GM12801 (cell line): ENCODE measurements around the gene CORO2B.

Experiments used
- CTCF ChIP-seq: IDR thresholded peaks from one replicate; pipeline ENCODE4 v1.5.1; 2011; ENCODE audit warnings: control low read depth; ENCODE audit not compliant: insufficient read length; ENCODE audit errors: extremely low read depth

The CORO2B gene

GRCh38 chr15:68774521-68775235 lies 195.9 kb downstream of the CORO2B start:
- TF ChIP-seq CTCF, result no peak

- TF ChIP-seq CTCF, result no peak
Observed at GRCh38 chr15:68775236-68775577, 196.4 kb downstream of the CORO2B start.

GRCh38 chr15:68775671-68776476 lies 197.1 kb downstream of the CORO2B start:
- no peak for TF ChIP-seq CTCF

GRCh38 chr15:68776477-68777270 lies 197.9 kb downstream of the CORO2B start:
- TF ChIP-seq CTCF, result no peak
